HPDE6-E6E7 (cell line): ENCODE measurements around the gene SNCG.
"Not testable (repeated sequence)": the region's sequence is repeated elsewhere in the genome, so short reads cannot be mapped to it uniquely, and the experiment has no call there.

Experiments
- DNase-seq: peaks from one replicate; pipeline ENCODE4 v3.0.0; 2011; ENCODE audit warnings: missing footprints; ENCODE audit errors: extremely low spot score

The SNCG gene

GRCh38 chr10:86944907-86945306 is 13.5 kb upstream of the SNCG start:
- no peak for DNase-seq

DNA sequence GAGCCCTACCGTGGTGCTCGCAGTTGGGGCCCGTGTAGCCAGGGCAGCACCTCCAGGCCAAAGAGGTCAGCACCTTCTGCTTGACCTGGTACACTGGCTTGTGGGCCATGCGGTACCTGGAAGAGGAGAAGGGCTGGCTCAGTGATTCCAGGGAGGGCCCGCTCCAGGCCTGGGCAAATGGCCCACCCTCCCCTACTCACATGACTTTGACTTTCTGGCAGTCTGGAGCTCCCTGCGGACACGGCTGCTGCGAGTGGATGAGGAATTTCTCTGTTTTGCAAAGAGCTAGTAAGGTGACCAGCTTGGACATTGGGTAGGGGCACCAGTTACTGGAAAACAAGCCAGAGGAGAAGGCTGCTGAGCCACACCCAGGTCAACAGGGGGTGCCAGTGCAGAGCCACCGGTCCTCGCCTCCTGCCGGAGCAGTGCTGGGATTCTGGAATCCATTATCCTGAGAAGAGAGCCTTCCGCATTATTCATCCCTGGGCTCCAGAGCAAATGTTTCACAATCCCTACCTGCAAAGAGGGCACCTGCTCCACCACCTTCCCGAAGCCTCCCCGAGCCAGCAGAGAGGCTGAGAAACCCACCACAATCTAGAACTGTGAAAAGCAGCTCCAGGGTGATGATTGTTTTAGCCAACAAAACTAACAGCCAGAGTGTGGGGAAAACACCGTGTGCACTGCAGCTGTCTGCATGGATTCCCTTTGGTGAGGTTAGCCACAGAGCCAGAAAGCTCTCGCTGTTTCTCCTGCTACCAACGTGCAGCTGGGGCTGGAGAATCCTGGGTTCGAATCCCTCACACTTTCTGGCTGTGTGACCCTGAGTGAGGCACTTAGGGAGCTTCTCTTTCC is 12.8 kb upstream of the SNCG start:
- DNase-seq, result no peak

- DNase-seq, result no peak
Measured at GRCh38 chr10:86946213-86947155, 11.9 kb upstream of the SNCG start.

DNA sequence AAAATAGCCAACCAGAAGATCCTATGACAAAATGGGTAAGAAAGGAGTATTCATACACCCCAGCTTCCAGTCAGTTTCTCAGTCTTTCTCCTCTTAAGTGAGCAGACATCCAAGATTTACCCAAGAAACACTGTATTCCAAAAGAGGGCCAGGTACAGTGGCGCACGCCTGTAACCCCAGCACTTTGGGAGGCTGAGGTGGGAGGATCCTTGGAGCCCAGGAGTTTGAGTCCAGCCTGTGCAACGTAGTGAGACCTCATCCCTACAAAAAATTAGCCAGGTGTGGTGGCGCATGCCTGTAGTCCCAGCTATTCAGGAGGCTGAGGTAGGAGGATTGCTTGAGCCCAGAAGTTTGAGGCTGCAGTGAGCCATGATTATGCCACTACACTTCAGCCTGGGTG is 10.6 kb upstream of the SNCG start:
- not testable (repeated sequence) for DNase-seq

DNA sequence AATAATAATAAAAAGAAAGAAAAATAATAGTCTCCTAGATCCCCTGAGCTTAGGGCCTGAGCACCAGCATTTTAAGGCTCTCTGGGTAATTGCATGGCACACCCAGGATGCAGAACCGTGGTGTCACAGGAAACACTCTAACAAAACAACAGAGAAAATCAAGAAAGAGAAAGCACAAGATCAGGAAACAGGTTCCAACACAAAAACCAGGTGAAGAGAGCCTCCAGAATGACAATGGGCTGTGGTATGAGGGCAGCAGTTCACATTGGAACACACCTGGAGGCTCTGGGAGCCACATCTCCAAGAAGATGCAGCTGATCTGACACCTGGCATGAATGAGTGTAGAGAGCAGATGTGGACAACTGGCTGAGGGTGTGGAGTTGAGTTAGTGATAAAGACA is 8.1 kb upstream of the SNCG start:
- DNase-seq, result no peak

GRCh38 chr10:86951184-86951761 is 7.1 kb upstream of the SNCG start:
- no peak for DNase-seq

DNA sequence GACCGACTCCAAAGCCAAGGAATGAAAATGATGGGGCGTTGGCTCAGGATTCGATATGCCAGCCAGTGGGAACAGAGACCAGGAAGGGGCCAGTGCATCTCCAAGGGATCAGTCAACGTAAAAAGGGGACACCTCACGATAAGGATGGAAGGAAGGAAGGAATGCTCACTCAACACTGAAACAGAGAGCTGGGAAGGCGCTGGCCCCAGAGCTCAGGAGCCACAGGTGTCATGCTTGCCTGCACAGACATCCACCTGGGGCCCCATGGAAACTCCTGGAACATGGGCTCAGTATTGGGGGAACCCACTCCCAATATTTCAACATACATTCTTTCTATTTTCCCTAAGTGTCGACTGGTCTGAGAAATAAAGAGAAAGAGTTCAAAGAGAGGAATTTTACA is 6.3 kb upstream of the SNCG start:
- no peak for DNase-seq

DNA sequence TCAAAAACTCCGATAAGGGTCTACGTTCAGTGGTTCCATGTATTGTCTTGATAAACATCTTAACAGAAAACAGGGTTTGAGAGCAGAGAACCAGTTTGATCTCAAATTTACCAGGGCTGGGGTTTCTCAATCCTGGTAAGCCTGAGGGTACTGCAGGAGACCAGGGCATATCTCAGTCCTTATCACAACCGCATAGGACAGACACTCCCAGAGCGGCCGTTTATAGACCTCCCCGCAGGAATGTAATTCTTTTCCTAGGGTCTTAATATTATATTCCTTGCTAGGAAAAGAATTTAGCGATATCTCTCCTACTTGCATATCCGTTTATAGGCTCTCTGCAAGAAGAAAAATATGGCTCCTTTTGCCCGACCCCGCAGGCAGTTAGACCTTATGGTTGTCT is 5.7 kb upstream of the SNCG start:
- DNase-seq, result not testable (repeated sequence)

DNA sequence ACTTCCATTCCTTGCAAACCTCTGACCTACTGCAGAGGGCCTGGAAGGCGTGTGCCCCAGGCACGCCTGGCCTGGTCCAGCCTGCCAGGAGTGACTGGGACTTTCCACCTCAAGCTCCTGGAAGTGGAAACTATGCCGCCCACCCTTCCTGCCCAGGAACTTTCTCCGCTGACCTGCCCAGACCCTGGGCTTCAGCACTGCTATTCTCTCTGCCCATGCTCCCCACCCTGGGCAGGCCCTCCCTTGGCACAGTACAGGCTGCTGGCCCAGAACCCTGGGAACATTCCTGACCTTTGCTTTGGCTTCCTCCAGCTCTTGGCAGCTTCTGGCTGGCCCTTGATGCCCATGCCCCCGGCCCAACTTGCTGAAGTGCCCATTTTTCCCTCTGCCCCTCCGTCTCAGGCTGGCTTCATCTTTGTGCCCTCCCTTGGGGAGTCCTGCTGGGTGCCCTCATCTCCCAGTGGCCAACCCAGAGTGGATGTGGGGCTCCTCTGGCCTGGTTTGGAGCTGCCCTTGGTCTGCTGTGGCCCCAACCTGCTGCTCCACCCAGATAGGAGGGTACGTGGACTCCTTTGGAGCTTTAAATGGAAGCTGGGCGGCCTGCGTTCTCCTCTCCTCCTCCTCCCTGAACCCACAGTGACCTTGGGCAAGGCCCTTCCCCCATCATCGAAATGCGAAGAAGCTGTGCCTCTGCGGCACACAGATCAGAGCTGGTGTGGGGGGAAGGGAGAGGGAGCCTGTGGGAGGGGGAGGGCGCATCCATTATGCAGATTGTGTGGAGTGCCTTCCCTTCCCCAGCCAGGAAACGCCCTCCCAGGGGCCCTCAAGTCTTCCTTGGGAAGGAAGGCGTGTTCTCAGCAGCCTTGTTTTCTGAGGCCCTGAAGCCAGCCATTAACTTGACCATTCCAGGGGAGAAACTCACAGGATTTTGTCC is 4.4 kb upstream of the SNCG start:
- no peak for DNase-seq

- DNase-seq, result no peak
Measured at GRCh38 chr10:86954681-86955500, 3.5 kb upstream of the SNCG start.

GRCh38 chr10:86955501-86956194 is 2.8 kb upstream of the SNCG start:
- no peak for DNase-seq

GRCh38 chr10:86956195-86956847 is 2.1 kb upstream of the SNCG start:
- no peak for DNase-seq

- no peak for DNase-seq
Measured at GRCh38 chr10:86956848-86957448, 1.5 kb upstream of the SNCG start.

GRCh38 chr10:86957471-86958115 is 806 bp upstream of the SNCG start, which contains the start of gene MMRN2:
MMRN2 (minus strand) TSS chr10:86957615; CDS start chr10:86957541, 74 bp downstream.
- DNase-seq, result no peak

GRCh38 chr10:86958901-86959736 is 720 bp downstream of the SNCG start:
- DNase-seq, result peak; percentile 86

GRCh38 chr10:86959737-86960002 is 1.3 kb downstream of the SNCG start:
- no peak for DNase-seq
